ENCODE data around the gene MYEOV.

The MYEOV gene

GRCh38 chr11:69296890-69297786, 3.2 kb downstream of the MYEOV start (continued):
- TF ChIP-seq GLI2 (tag by site-specific recombination; IDR thresholded peaks at IDR 0.05; ENCODE audit: borderline replicate concordance, low read depth), result no peak
- no peak for TF ChIP-seq ZNF626 (tag by site-specific recombination; IDR thresholded peaks at IDR 0.05)
- TF ChIP-seq ZNF658 (tag by site-specific recombination; IDR thresholded peaks at IDR 0.05), result no peak
- TF ChIP-seq ZNF473 (tag by site-specific recombination; IDR thresholded peaks at IDR 0.05), result no peak
- no peak for TF ChIP-seq ZNF747 (tag by site-specific recombination; IDR thresholded peaks at IDR 0.05)
- TF ChIP-seq ZNF24 (tag by site-specific recombination; IDR thresholded peaks at IDR 0.05), result no peak
- TF ChIP-seq ZNF654 (tag by site-specific recombination; IDR thresholded peaks at IDR 0.05; ENCODE audit: low read depth), result no peak
- TF ChIP-seq ZSCAN5A (tag by site-specific recombination; IDR thresholded peaks at IDR 0.05), result no peak
- TF ChIP-seq ZNF449 (tag by site-specific recombination; IDR thresholded peaks at IDR 0.05), result no peak
- TF ChIP-seq ZNF792 (tag by site-specific recombination; IDR thresholded peaks at IDR 0.05), result no peak
- TF ChIP-seq MZF1 (tag by site-specific recombination; IDR thresholded peaks at IDR 0.05; ENCODE audit: borderline replicate concordance), result no peak
- TF ChIP-seq ZSCAN4 (tag by site-specific recombination; IDR thresholded peaks at IDR 0.05), result no peak
- TF ChIP-seq ZNF76 (tag by site-specific recombination; IDR thresholded peaks at IDR 0.05; ENCODE audit: borderline replicate concordance, low read depth), result no peak
- TF ChIP-seq ZBTB44 (tag by site-specific recombination; IDR thresholded peaks at IDR 0.05), result no peak
- TF ChIP-seq ZNF548 (tag by site-specific recombination; IDR thresholded peaks at IDR 0.05), result no peak
- peak; percentile 40; the same call in 1 of the 2 replicates for TF ChIP-seq ZNF394 (tag by site-specific recombination; IDR thresholded peaks at IDR 0.05; ENCODE audit: borderline replicate concordance)
- TF ChIP-seq KLF17 (tag by site-specific recombination; IDR thresholded peaks at IDR 0.05), result peak; percentile 57; the same call in 1 of the 2 replicates
- no peak for TF ChIP-seq ZNF23 (tag by site-specific recombination; IDR thresholded peaks at IDR 0.05; ENCODE audit: borderline replicate concordance)
- no peak for TF ChIP-seq ZNF544 (tag by site-specific recombination; IDR thresholded peaks at IDR 0.05)
- TF ChIP-seq ZNF391 (tag by site-specific recombination; IDR thresholded peaks at IDR 0.05; ENCODE audit: borderline replicate concordance, low read depth), result no peak
- TF ChIP-seq FEZF1 (tag by site-specific recombination; IDR thresholded peaks at IDR 0.05), result peak; percentile 86
- no peak for TF ChIP-seq ZNF416 (tag by site-specific recombination; IDR thresholded peaks at IDR 0.05)
- TF ChIP-seq ZNF433 (tag by site-specific recombination; IDR thresholded peaks at IDR 0.05; ENCODE audit: low read depth), result no peak
- TF ChIP-seq TCF7L2 (IDR thresholded peaks at IDR 0.05; ENCODE audit: borderline replicate concordance, low read depth, low read length), result no peak
- no peak for TF ChIP-seq ZNF274 (IDR thresholded peaks at IDR 0.05; ENCODE audit: low read length)
- TF ChIP-seq ZNF274 (tag by site-specific recombination; IDR thresholded peaks at IDR 0.05; ENCODE audit: borderline replicate concordance), result no peak
- TF ChIP-seq ZNF530 (tag by site-specific recombination; IDR thresholded peaks at IDR 0.05; ENCODE audit: low read depth), result no peak
- TF ChIP-seq BCL11A (tag by site-specific recombination; IDR thresholded peaks at IDR 0.05; ENCODE audit: low read depth), result no peak
- no peak for TF ChIP-seq HOXA7 (CRISPR knock-in tag; IDR thresholded peaks at IDR 0.05; ENCODE audit: borderline replicate concordance)
- no peak for TF ChIP-seq ATF2 (tag by site-specific recombination; IDR thresholded peaks at IDR 0.05; ENCODE audit: low read depth)
- TF ChIP-seq ZNF664 (tag by site-specific recombination; IDR thresholded peaks at IDR 0.05), result no peak
- no peak for TF ChIP-seq EGR2 (tag by site-specific recombination; IDR thresholded peaks at IDR 0.05; ENCODE audit: low read depth)

Measured in HEK293 (cell line).